CD4-positive, alpha-beta memory T cell (primary cell): ENCODE results near the gene CCDC57. TPM values are rescaled to one million over a fixed set of nuclear protein-coding genes. Genes with fewer than 3 reads are reported as not detected.

Experiments
- CTCF ChIA-PET: fragments of 350-600 bp; sonication (Branson Sonifier 250); formaldehyde crosslinking; loops from one replicate; lab custom pipeline; 2021; ENCODE audit warnings: inconsistent platforms; ENCODE audit not compliant: partially characterized antibody; lab: Charles Lee
- POLR2A ChIA-PET: fragments of 350-600 bp; sonication (Branson Sonifier 250); formaldehyde crosslinking; loops from one replicate; lab custom pipeline; 2021; ENCODE audit not compliant: partially characterized antibody; lab: Charles Lee
- DNase-seq, 5 donors: peaks; one replicate each; pipeline versions ENCODE4 v3.0.0 to v3.0.0-alpha.2; 2020 to 2022; ENCODE audit warnings: mixed read lengths in 1 of 5
- H3K27ac ChIP-seq: one replicate; pipeline ENCODE4 v1.7.0; 2013; ENCODE audit warnings: low read depth, low read length
- H3K27me3 ChIP-seq: 2 replicates; pipeline ENCODE4 v1.7.0; 2013; ENCODE audit warnings: mild to moderate bottlenecking, low read length, moderate library complexity; ENCODE audit not compliant: insufficient read depth
- H3K36me3 ChIP-seq: 2 replicates; pipeline ENCODE4 v1.7.0; 2013; ENCODE audit warnings: mild to moderate bottlenecking, low read length, moderate library complexity; ENCODE audit not compliant: insufficient read depth
- H3K4me1 ChIP-seq: 2 replicates; pipeline ENCODE4 v1.7.0; 2013; ENCODE audit warnings: mild to moderate bottlenecking, low read length, moderate library complexity; ENCODE audit not compliant: insufficient read depth
- H3K4me3 ChIP-seq, 2 donors: one replicate each; pipeline ENCODE4 v1.7.0; 2013; ENCODE audit warnings: low read length in 2 of 2, mild to moderate bottlenecking in 1 of 2
- H3K9me3 ChIP-seq, 2 donors: one replicate each; pipeline ENCODE4 v1.7.0; 2013; ENCODE audit warnings: low read length in 2 of 2, control low read depth in 1 of 2; ENCODE audit not compliant: control insufficient read depth in 1 of 2
- H3K27ac Mint-ChIP-seq, 7 donors: one replicate each; pipeline ENCODE4 v1.8.0; 2020 to 2021; ENCODE audit warnings: mixed read lengths in 7 of 7, mild to moderate bottlenecking in 6 of 7, inconsistent platforms in 3 of 7, moderate library complexity in 3 of 7
- H3K27me3 Mint-ChIP-seq, 2 donors: one replicate each; pipeline ENCODE4 v1.8.0; 2020 to 2021; ENCODE audit warnings: mixed read lengths in 2 of 2
- H3K36me3 Mint-ChIP-seq, 2 donors: one replicate each; pipeline ENCODE4 v1.8.0; 2020 to 2021; ENCODE audit warnings: mixed read lengths in 2 of 2, inconsistent platforms in 1 of 2, mild to moderate bottlenecking in 1 of 2
- H3K4me1 Mint-ChIP-seq, 4 donors: one replicate each; pipeline ENCODE4 v1.8.0; 2020 to 2021; ENCODE audit warnings: mixed read lengths in 4 of 4, mild to moderate bottlenecking in 1 of 4
- H3K4me3 Mint-ChIP-seq, 8 donors: one replicate each; pipeline ENCODE4 v1.8.0; 2020 to 2021; ENCODE audit warnings: mixed read lengths in 8 of 8, mild to moderate bottlenecking in 7 of 8, moderate library complexity in 6 of 8, inconsistent platforms in 3 of 8
- H3K9me3 Mint-ChIP-seq, 8 donors: one replicate each; pipeline ENCODE4 v1.8.0; 2020 to 2021; ENCODE audit warnings: mixed read lengths in 8 of 8, mild to moderate bottlenecking in 5 of 8, inconsistent platforms in 3 of 8, moderate library complexity in 1 of 8
- intact Hi-C: fragments of 100-400 bp; cut with micrococcal nuclease; formaldehyde crosslinking; loops from one replicate; pipeline ENCODE4 v1.15.1; 2023
- microRNA-seq: library from miRNA; unstranded; fragments of <30 nt; microRNA quantifications from one replicate; pipeline ENCODE4 v1.2.0, GENCODE V29; 2021; ENCODE audit warnings: borderline replicate concordance, borderline number of aligned reads, borderline microRNAs expressed, mixed read lengths
- polyA plus RNA-seq, 2 donors: library from polyadenylated mRNA; unstranded; fragments of 300-500 nt; fragmentation: Illumina TruSeq; gene quantifications; one replicate each; pipeline ENCODE4 v1.2.3, GENCODE V29; 2021
- total RNA-seq, 2 experiments: library from RNA; stranded (reverse); gene quantifications; one replicate each; pipeline ENCODE4 v1.2.3, GENCODE V29; 2021

The CCDC57 gene
- total and polyA plus RNA-seq, 4 experiments from 2014 or later, result 41.6 to 88.7 (median 62.0) TPM

- H3K4me1 ChIP-seq, result peaks cover 31% of the 10 kb centered on the region
- no peak overlapping the region for H3K4me3 ChIP-seq
- Mint-ChIP-seq H3K4me3 (peak overlapping the region; percentile 58 to 84 (median 76)), H3K9me3 (peaks cover 0 to 4% (median 0%) of the 10 kb centered on the region in 8 donors), H3K27me3 (no peaks in the 10 kb centered on the region), H3K36me3 (peaks cover 0 to 26% of the 10 kb centered on the region in 2 donors), H3K27ac (peak overlapping the region in 3 of 7 donors; percentile 29 to 77 (median 57)), H3K4me1 (peaks cover 3 to 22% (median 8%) of the 10 kb centered on the region in 4 donors)
- H3K27me3 ChIP-seq, result no peaks in the 10 kb centered on the region
- peaks cover 29% of the 10 kb centered on the region for H3K36me3 ChIP-seq
- POLR2A ChIA-PET, result interaction anchor here (1.6 to 5.3 kb wide), 3 partner anchors 12 to 16 kb away, joined by 8 to 27 read pairs (median 26); partner anchors contain the start of genes DCXR and DUS1L
- CTCF ChIA-PET, result interaction anchor here (1.9 kb wide), 1 partner anchor 16 kb away, joined by 8 read pairs; the partner anchor contains the start of gene DCXR
- intact Hi-C loops, result loop anchor here (5.0 kb wide), 1 partner anchor 44 kb away; the partner anchor contains the start of gene FASN
- H3K27ac ChIP-seq, result no peak overlapping the region
- no peak for DNase-seq
- no peaks in the 10 kb centered on the region for H3K9me3 ChIP-seq
These were observed 158.9 kb downstream of the CCDC57 start for GRCh38 chr17:82053556-82054263.

- Mint-ChIP-seq H3K27me3 (no peaks in the 10 kb centered on the region), H3K4me1 (peaks cover 3 to 22% (median 8%) of the 10 kb centered on the region in 4 donors), H3K36me3 (peaks cover 0 to 25% of the 10 kb centered on the region in 2 donors), H3K27ac (peak overlapping the region in 5 of 7 donors; percentile 15 to 70 (median 42)), H3K4me3 (peak overlapping the region; percentile 58 to 84 (median 76)), H3K9me3 (peaks cover 0 to 4% (median 0%) of the 10 kb centered on the region in 8 donors)
- ChIA-PET POLR2A (interaction anchor here (1.1 to 5.3 kb wide), 3 partner anchors 13 to 24 kb away, joined by 3 to 27 read pairs (median 26); partner anchors contain the start of genes DCXR and DUS1L), CTCF (interaction anchor here (0.6 to 1.9 kb wide), 2 partner anchors 15 to 442 kb away, joined by 3 to 8 read pairs; partner anchors contain the start of gene DCXR)
- Histone ChIP-seq H3K9me3 (no peaks in the 10 kb centered on the region), H3K36me3 (peaks cover 29% of the 10 kb centered on the region), H3K4me1 (peaks cover 31% of the 10 kb centered on the region), H3K27ac (no peak overlapping the region), H3K27me3 (no peaks in the 10 kb centered on the region), H3K4me3 (no peak overlapping the region)
- intact Hi-C loops, result loop anchor here (5.0 kb wide), 1 partner anchor 44 kb away; the partner anchor contains the start of gene FASN
- DNase-seq, result no peak
These were observed 159.5 kb downstream of the CCDC57 start for GRCh38 chr17:82053130-82053529.

DNA sequence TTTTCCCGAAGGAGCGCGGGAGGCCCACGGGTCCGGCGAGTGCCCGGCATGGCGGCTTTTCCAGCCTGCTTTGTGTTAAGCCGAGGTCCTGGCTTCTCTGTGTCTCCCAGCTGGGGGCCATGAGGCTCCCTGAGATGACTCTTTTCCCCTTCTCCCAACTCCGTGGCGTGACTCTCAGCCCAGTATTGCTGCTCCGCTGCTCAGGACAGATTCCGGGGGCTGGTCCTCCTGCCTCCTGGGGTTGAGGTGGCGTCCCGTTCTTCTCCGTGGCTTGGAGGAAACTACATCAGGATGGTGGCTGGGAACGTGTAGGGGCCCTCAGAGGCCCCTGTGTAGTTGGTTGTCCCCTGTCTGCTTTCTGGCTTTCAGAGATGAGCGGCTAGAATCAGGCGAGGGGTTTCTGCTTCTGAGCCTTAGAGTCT lies 160.0 kb downstream of the CCDC57 start:
- peak overlapping the region; percentile 55 for H3K27ac ChIP-seq
- peaks cover 0 to 2% (median 0%) of the 10 kb centered on the region in 8 donors for H3K9me3 Mint-ChIP-seq
- peaks cover 29% of the 10 kb centered on the region for H3K36me3 ChIP-seq
- peak overlapping the region; percentile 29 to 69 for H3K4me3 ChIP-seq
- H3K27ac Mint-ChIP-seq, result peak overlapping the region in 6 of 7 donors; percentile 29 to 90 (median 67)
- H3K9me3 ChIP-seq, result no peaks in the 10 kb centered on the region
- intact Hi-C loops, result loop anchor here (5.0 kb wide), 1 partner anchor 45 kb away; the partner anchor contains the start of gene FASN
- peaks cover 0 to 22% of the 10 kb centered on the region in 2 donors for H3K36me3 Mint-ChIP-seq
- POLR2A ChIA-PET, result interaction anchor here (0.8 to 5.3 kb wide), 6 partner anchors 13 to 46 kb away, joined by 3 to 27 read pairs (median 6); partner anchors contain the start of genes DCXR, DUS1L, FASN and RAC3
- H3K4me3 Mint-ChIP-seq, result peak overlapping the region; percentile 75 to 84 (median 80)
- H3K4me1 ChIP-seq, result peaks cover 31% of the 10 kb centered on the region
- peaks cover 3 to 22% (median 9%) of the 10 kb centered on the region in 4 donors for H3K4me1 Mint-ChIP-seq
- CTCF ChIA-PET, result interaction anchor here (0.6 to 1.9 kb wide), 2 partner anchors 15 to 443 kb away, joined by 3 to 8 read pairs; partner anchors contain the start of gene DCXR
- H3K27me3 Mint-ChIP-seq, result no peaks in the 10 kb centered on the region
- no peak for DNase-seq
- H3K27me3 ChIP-seq, result no peaks in the 10 kb centered on the region

- intact Hi-C loops, result loop anchor here (1.0 to 5.0 kb wide), 3 partner anchors 13 to 45 kb away; partner anchors contain the start of genes DCXR, DUS1L and FASN
- Histone ChIP-seq H3K9me3 (no peaks in the 10 kb centered on the region), H3K27ac (peak within 1 kb of the TSS; percentile 55), H3K4me1 (peaks cover 31% of the 10 kb centered on the region), H3K4me3 (peak within 1 kb of the TSS; percentile 29 to 69), H3K27me3 (no peaks in the 10 kb centered on the region), H3K36me3 (peaks cover 29% of the 10 kb centered on the region)
- Mint-ChIP-seq H3K36me3 (peaks cover 3 to 25% of the 10 kb centered on the region in 2 donors), H3K9me3 (peaks cover 0 to 2% (median 0%) of the 10 kb centered on the region in 8 donors), H3K4me1 (peaks cover 3 to 22% (median 11%) of the 10 kb centered on the region in 4 donors), H3K27me3 (no peaks in the 10 kb centered on the region), H3K4me3 (peak within 1 kb of the TSS; percentile 79 to 91 (median 84)), H3K27ac (peak within 1 kb of the TSS; percentile 38 to 91 (median 87))
- DNase-seq, result peak; percentile 77 to 79 (median 78)
- ChIA-PET POLR2A (interaction anchor here (0.8 to 5.3 kb wide), 12 partner anchors 14 to 240 kb away, joined by 3 to 27 read pairs (median 5); partner anchors contain the start of genes CENPX, DCXR, DUS1L and FASN), CTCF (interaction anchor here (1.9 kb wide), 1 partner anchor 14 kb away, joined by 8 read pairs; the partner anchor contains the start of gene DCXR)
These were observed 160.6 kb downstream of the CCDC57 start, which contains the start of the genes GPS1 and RFNG for GRCh38 chr17:82051776-82052637. Gene GPS1 (plus strand): TSS chr17:82051898. CDS start chr17:82051932, 34 bp downstream. Gene RFNG (minus strand): TSS chr17:82051811. CDS start chr17:82051766, 45 bp downstream.

Small RNAs within 50 kb of the gene (microRNA-seq; reads per million reads assigned to microRNA genes)
- not detected for gene MIR6787

Other genes starting within 250 kb of the CCDC57 start
- gene ASPSCR1, start 235.2 kb downstream of the CCDC57 start, total RNA-seq, result 10 to 100 TPM; 40.4 to 40.6 TPM
- 10 to 100 TPM; 25.1 to 36.7 TPM for gene ASPSCR1, start 235.2 kb downstream of the CCDC57 start, polyA plus RNA-seq
- gene CENPX, start 190.0 kb downstream of the CCDC57 start, total RNA-seq, result 10 to 100 TPM; 33.4 to 35.4 TPM
- 10 to 100 TPM; 37.9 to 70.8 TPM for gene CENPX, start 190.0 kb downstream of the CCDC57 start, polyA plus RNA-seq
- 10 to 100 TPM; 18.0 to 18.7 TPM for gene LRRC45, start 189.5 kb downstream of the CCDC57 start, total RNA-seq
- gene LRRC45, start 189.5 kb downstream of the CCDC57 start, polyA plus RNA-seq, result 1 to 10 TPM; 5.7 to 8.2 TPM
- gene RAC3, start 181.2 kb downstream of the CCDC57 start, total RNA-seq, result 1 to 10 TPM in 1 of 2 experiments, under 1 TPM in 1; 0.86 to 2.3 TPM
- gene RAC3, start 181.2 kb downstream of the CCDC57 start, polyA plus RNA-seq, result under 1 TPM in 1 of 2 donors, not detected in 1; 0.44 TPM
- gene DCXR, start 175.1 kb downstream of the CCDC57 start, total RNA-seq, result 10 to 100 TPM; 65.9 to 68.2 TPM
- gene DCXR, start 175.1 kb downstream of the CCDC57 start, polyA plus RNA-seq, result 100 to 1,000 TPM; 118 to 164 TPM
- gene RFNG, start 161.0 kb downstream of the CCDC57 start, total RNA-seq, result 10 to 100 TPM; 37.6 to 44.0 TPM
- 1 to 10 TPM; 6.2 to 8.2 TPM for gene RFNG, start 161.0 kb downstream of the CCDC57 start, polyA plus RNA-seq
- 10 to 100 TPM; 85.1 to 89.0 TPM for gene GPS1, start 160.9 kb downstream of the CCDC57 start, total RNA-seq
- gene GPS1, start 160.9 kb downstream of the CCDC57 start, polyA plus RNA-seq, result 100 to 1,000 TPM; 139 to 148 TPM
- gene DUS1L, start 147.0 kb downstream of the CCDC57 start, total RNA-seq, result 100 to 1,000 TPM; 139 to 141 TPM
- gene DUS1L, start 147.0 kb downstream of the CCDC57 start, polyA plus RNA-seq, result 100 to 1,000 TPM in 1 of 2 donors, 10 to 100 TPM in 1; 48.1 to 138 TPM
- gene FASN, start 114.6 kb downstream of the CCDC57 start, total RNA-seq, result 10 to 100 TPM; 26.5 to 27.7 TPM
- 1 to 10 TPM in 1 of 2 donors, under 1 TPM in 1; 0.03 to 3.5 TPM for gene FASN, start 114.6 kb downstream of the CCDC57 start, polyA plus RNA-seq
- gene SLC16A3, start 16.2 kb upstream of the CCDC57 start, total RNA-seq, result 10 to 100 TPM; 30.3 to 31.4 TPM
- gene SLC16A3, start 16.2 kb upstream of the CCDC57 start, polyA plus RNA-seq, result 1 to 10 TPM; 1.4 to 5.6 TPM
- 100 to 1,000 TPM; 182 TPM for gene CSNK1D, start 60.9 kb upstream of the CCDC57 start, total RNA-seq
- 10 to 100 TPM; 31.6 to 77.2 TPM for gene CSNK1D, start 60.9 kb upstream of the CCDC57 start, polyA plus RNA-seq
- 10 to 100 TPM; 40.9 to 41.0 TPM for gene CD7, start 104.8 kb upstream of the CCDC57 start, total RNA-seq
- 10 to 100 TPM; 53.1 to 82.6 TPM for gene CD7, start 104.8 kb upstream of the CCDC57 start, polyA plus RNA-seq
- gene SECTM1, start 120.9 kb upstream of the CCDC57 start, total RNA-seq, result 1 to 10 TPM; 5.3 to 6.1 TPM
- gene SECTM1, start 120.9 kb upstream of the CCDC57 start, polyA plus RNA-seq, result 1 to 10 TPM; 2.2 to 4.3 TPM
- gene TEX19, start 146.4 kb upstream of the CCDC57 start, total RNA-seq, result not detected
- not detected for gene TEX19, start 146.4 kb upstream of the CCDC57 start, polyA plus RNA-seq
- not detected for gene UTS2R, start 158.9 kb upstream of the CCDC57 start, total RNA-seq
- not detected for gene UTS2R, start 158.9 kb upstream of the CCDC57 start, polyA plus RNA-seq
- 100 to 1,000 TPM; 105 to 113 TPM for gene HEXD, start 205.5 kb upstream of the CCDC57 start, total RNA-seq
- 10 to 100 TPM; 12.6 to 15.1 TPM for gene HEXD, start 205.5 kb upstream of the CCDC57 start, polyA plus RNA-seq
- 10 to 100 TPM; 28.8 to 30.3 TPM for gene OGFOD3, start 205.7 kb upstream of the CCDC57 start, total RNA-seq
- gene OGFOD3, start 205.7 kb upstream of the CCDC57 start, polyA plus RNA-seq, result 10 to 100 TPM; 23.4 to 36.1 TPM
- gene CYBC1, start 237.9 kb upstream of the CCDC57 start, total RNA-seq, result 100 to 1,000 TPM; 236 to 249 TPM
- 100 to 1,000 TPM; 166 to 237 TPM for gene CYBC1, start 237.9 kb upstream of the CCDC57 start, polyA plus RNA-seq
- 10 to 100 TPM; 80.8 to 82.9 TPM for gene NARF, start 245.9 kb upstream of the CCDC57 start, total RNA-seq
- gene NARF, start 245.9 kb upstream of the CCDC57 start, polyA plus RNA-seq, result 100 to 1,000 TPM in 1 of 2 donors, 10 to 100 TPM in 1; 94.2 to 146 TPM